Measurements from ENCODE around the gene MDFIC.
A peak's percentile ranks its signal among the peaks of the same experiment; 100 is the strongest.

MDFIC gene

GRCh38 chr7:114928060-114928459, 6.2 kb downstream of the MDFIC start:
- DNase-seq = no peak

GRCh38 chr7:114929570-114929969, 7.7 kb downstream of the MDFIC start:
- no peak for DNase-seq

- DNase-seq = peak; percentile 62
Measured at GRCh38 chr7:114930107-114930661, 8.3 kb downstream of the MDFIC start.

GRCh38 chr7:114930829-114931655, 9.1 kb downstream of the MDFIC start:
- peak; percentile 65 for DNase-seq

GRCh38 chr7:114931656-114932011, 9.7 kb downstream of the MDFIC start:
- DNase-seq = no peak

GRCh38 chr7:114932991-114933390, 11.1 kb downstream of the MDFIC start:
- no peak for DNase-seq

GRCh38 chr7:114933658-114934057, 11.8 kb downstream of the MDFIC start:
- no peak for DNase-seq

- no peak for DNase-seq
Measured at GRCh38 chr7:114934086-114934485, 12.2 kb downstream of the MDFIC start.

GRCh38 chr7:114934713-114935112, 12.8 kb downstream of the MDFIC start:
- no peak for DNase-seq

- no peak for DNase-seq
Measured at GRCh38 chr7:114936471-114936870, 14.6 kb downstream of the MDFIC start.

GRCh38 chr7:114937446-114937845, 15.6 kb downstream of the MDFIC start:
- no peak for DNase-seq

GRCh38 chr7:114938785-114939184, 16.9 kb downstream of the MDFIC start:
- DNase-seq = no peak

- DNase-seq = no peak
Measured at GRCh38 chr7:114939484-114940097, 17.7 kb downstream of the MDFIC start.

- no peak for DNase-seq
Measured at GRCh38 chr7:114940220-114940619, 18.3 kb downstream of the MDFIC start.

GRCh38 chr7:114941692-114942091, 19.8 kb downstream of the MDFIC start:
- DNase-seq = no peak

- DNase-seq = no peak
Measured at GRCh38 chr7:114942446-114943175, 20.7 kb downstream of the MDFIC start.

- no peak for DNase-seq
Measured at GRCh38 chr7:114943530-114943929, 21.6 kb downstream of the MDFIC start.

GRCh38 chr7:114943953-114944744, 22.3 kb downstream of the MDFIC start:
- peak; percentile 47 for DNase-seq

- DNase-seq = peak; percentile 90
Measured at GRCh38 chr7:114944745-114945625, 23.1 kb downstream of the MDFIC start.

- DNase-seq = peak; percentile 29
Measured at GRCh38 chr7:114949231-114949630, 27.3 kb downstream of the MDFIC start.

- DNase-seq = no peak
Measured at GRCh38 chr7:114952296-114952695, 30.4 kb downstream of the MDFIC start.

All from fibroblast of skin of scalp (primary cell).